Left ventricle myocardium inferior (tissue), 1 donor: Measurements from ENCODE around the gene ZNF837. TPM values are rescaled to one million over a fixed set of nuclear protein-coding genes. Genes with fewer than 3 reads are reported as not detected.

ENCODE experiments used
- DNase-seq: peaks from one replicate; pipeline ENCODE4 v3.0.0-alpha.2; 2020
- H3K27ac ChIP-seq: fragments of 200-600 bp; replicated peaks from 2 replicates; pipeline ENCODE4 v1.8.0; 2021
- H3K27me3 ChIP-seq: fragments of 200-600 bp; 2 replicates; pipeline ENCODE4 v1.8.0; 2021; ENCODE audit warnings: low read depth
- H3K36me3 ChIP-seq: fragments of 200-600 bp; 2 replicates; pipeline ENCODE4 v1.8.0; 2021
- H3K4me1 ChIP-seq: fragments of 200-600 bp; 2 replicates; pipeline ENCODE4 v1.8.0; 2021
- H3K4me3 ChIP-seq: fragments of 200-600 bp; 2 replicates; pipeline ENCODE4 v1.8.0; 2021; ENCODE audit warnings: mild to moderate bottlenecking, moderate library complexity
- H3K9me3 ChIP-seq: fragments of 200-600 bp; replicated peaks from 2 replicates; pipeline ENCODE4 v1.8.0; 2021
- CTCF ChIP-seq: fragments of 200-600 bp; IDR thresholded peaks from 2 replicates; pipeline ENCODE4 v1.8.0; 2021; ENCODE audit warnings: antibody characterized with exemption, mild to moderate bottlenecking, borderline replicate concordance
- intact Hi-C: fragments of 100-400 bp; cut with micrococcal nuclease; formaldehyde crosslinking; loops from one replicate; pipeline ENCODE4 v1.11.0; 2022
- total RNA-seq: library from RNA; stranded (reverse); fragmentation: NEBNext Ultra II Directional; extraction: Animal tissue kit (Norgen Biotek cat#: 25700); gene quantifications from one replicate; pipeline ENCODE4 v1.2.1, GENCODE V29; 2021
- donor health status: DM: no; HTN: yes; CAD: no; lungs with severe emphysema.

ZNF837 gene
- total RNA-seq, 1 donor from 2014 or later = 0.19 TPM

GRCh38 chr19:58386576-58387337 is 5.9 kb upstream of the ZNF837 start, which contains the start of gene RPS5:
Gene RPS5 (plus strand): TSS chr19:58387269. CDS start chr19:58388138, 869 bp downstream.
- Histone ChIP-seq H3K27ac (peak within 1 kb of the TSS; percentile 100), H3K9me3 (no peaks in the 10 kb centered on the region), H3K36me3 (peaks cover 38% of the 10 kb centered on the region), H3K27me3 (no peaks in the 10 kb centered on the region), H3K4me3 (peak within 1 kb of the TSS; percentile 71), H3K4me1 (peaks cover 61% of the 10 kb centered on the region)
- no peak for TF ChIP-seq CTCF
- peak; percentile 93 for DNase-seq
- intact Hi-C loops = no loop called here

DNA sequence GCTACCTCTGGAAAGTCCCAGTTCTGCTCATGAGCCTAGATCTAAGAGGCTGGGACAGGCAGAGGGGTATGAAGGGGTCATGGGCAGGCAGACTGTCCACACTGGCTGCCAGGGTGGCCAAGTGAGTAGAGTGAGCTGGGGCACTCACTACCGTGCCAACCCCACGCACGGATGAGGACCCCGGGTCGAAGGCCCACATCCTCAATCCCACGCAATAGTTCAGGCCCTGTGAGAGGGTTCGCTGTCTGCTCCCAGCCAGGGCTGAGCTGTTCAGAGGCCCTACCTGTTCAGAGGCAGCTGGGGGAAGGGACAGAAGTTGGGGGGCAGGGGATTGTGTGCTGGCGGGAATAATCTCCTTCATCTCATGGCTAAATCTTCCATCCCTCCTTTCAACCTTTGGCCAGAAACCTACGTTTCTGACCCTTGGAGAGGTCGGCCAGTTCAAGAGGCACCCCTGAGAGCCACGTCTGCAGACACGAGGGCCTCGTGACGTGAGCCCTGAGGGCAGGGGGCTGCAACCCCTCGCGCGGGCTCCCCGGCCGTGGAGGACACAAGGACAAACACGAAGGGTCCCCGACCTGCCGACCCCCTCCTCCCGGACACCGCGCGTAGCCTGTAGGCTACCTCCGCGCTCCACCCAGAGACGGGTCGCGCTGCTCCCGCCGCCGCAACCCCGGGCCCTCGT is 5.2 kb upstream of the ZNF837 start:
- TF ChIP-seq CTCF = no peak
- DNase-seq = no peak
- Histone ChIP-seq H3K4me3 (peak overlapping the region; percentile 71), H3K27me3 (no peaks in the 10 kb centered on the region), H3K9me3 (no peaks in the 10 kb centered on the region), H3K36me3 (peaks cover 31% of the 10 kb centered on the region), H3K27ac (peak overlapping the region; percentile 100), H3K4me1 (peaks cover 67% of the 10 kb centered on the region)
- intact Hi-C loops = no loop called here

- no peak for DNase-seq
- Histone ChIP-seq H3K27ac (peak overlapping the region; percentile 100), H3K27me3 (no peaks in the 10 kb centered on the region), H3K36me3 (peaks cover 24% of the 10 kb centered on the region), H3K4me3 (peak overlapping the region; percentile 71), H3K4me1 (peaks cover 65% of the 10 kb centered on the region), H3K9me3 (no peaks in the 10 kb centered on the region)
- intact Hi-C loops = no loop called here
- no peak for TF ChIP-seq CTCF
Observed at GRCh38 chr19:58385313-58385890, 4.6 kb upstream of the ZNF837 start.

- no peak for TF ChIP-seq CTCF
- Histone ChIP-seq H3K27me3 (no peaks in the 10 kb centered on the region), H3K36me3 (peaks cover 1% of the 10 kb centered on the region), H3K9me3 (no peaks in the 10 kb centered on the region), H3K27ac (no peak overlapping the region), H3K4me1 (peaks cover 56% of the 10 kb centered on the region), H3K4me3 (no peak overlapping the region)
- DNase-seq = no peak
- intact Hi-C loops = no loop called here
Observed at GRCh38 chr19:58382997-58383603, 2.3 kb upstream of the ZNF837 start.

GRCh38 chr19:58381460-58382212 is 806 bp upstream of the ZNF837 start:
- intact Hi-C loops = no loop called here
- no peak for DNase-seq

More at GRCh38 chr19:58381460-58382212, 806 bp upstream of the ZNF837 start:
- Histone ChIP-seq H3K4me1 (peaks cover 44% of the 10 kb centered on the region), H3K27me3 (no peaks in the 10 kb centered on the region), H3K27ac (peak overlapping the region; percentile 99), H3K36me3 (no peaks in the 10 kb centered on the region), H3K4me3 (peak overlapping the region; percentile 89), H3K9me3 (no peaks in the 10 kb centered on the region)
- no peak for TF ChIP-seq CTCF
